ENCODE data around the gene SDF4.

- TF ChIP-seq, protein P1, sequence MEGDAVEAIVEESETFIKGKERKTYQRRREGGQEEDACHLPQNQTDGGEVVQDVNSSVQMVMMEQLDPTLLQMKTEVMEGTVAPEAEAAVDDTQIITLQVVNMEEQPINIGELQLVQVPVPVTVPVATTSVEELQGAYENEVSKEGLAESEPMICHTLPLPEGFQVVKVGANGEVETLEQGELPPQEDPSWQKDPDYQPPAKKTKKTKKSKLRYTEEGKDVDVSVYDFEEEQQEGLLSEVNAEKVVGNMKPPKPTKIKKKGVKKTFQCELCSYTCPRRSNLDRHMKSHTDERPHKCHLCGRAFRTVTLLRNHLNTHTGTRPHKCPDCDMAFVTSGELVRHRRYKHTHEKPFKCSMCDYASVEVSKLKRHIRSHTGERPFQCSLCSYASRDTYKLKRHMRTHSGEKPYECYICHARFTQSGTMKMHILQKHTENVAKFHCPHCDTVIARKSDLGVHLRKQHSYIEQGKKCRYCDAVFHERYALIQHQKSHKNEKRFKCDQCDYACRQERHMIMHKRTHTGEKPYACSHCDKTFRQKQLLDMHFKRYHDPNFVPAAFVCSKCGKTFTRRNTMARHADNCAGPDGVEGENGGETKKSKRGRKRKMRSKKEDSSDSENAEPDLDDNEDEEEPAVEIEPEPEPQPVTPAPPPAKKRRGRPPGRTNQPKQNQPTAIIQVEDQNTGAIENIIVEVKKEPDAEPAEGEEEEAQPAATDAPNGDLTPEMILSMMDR (conservative IDR thresholded peaks at IDR 0.05 in 1 of 2, IDR thresholded peaks at IDR 0.05 in 1 of 2; ENCODE audit: extremely low read depth in 1 of 2, insufficient read depth in 1 of 2, low read depth in 1 of 2, low read length in 2 of 2): no peak
- TF ChIP-seq EZH2 (IDR thresholded peaks at IDR 0.05; ENCODE audit: borderline replicate concordance, low read length): no peak
Measured at GRCh38 chr1:1250786-1251284, 19.0 kb upstream of the SDF4 start.
